GM06990 (cell line): Measurements from ENCODE around the gene TSC1.

Experiments
- DNase-seq: peaks from one replicate; pipeline ENCODE4 v3.0.0-alpha.2; 2011; ENCODE audit not compliant: insufficient read length; ENCODE audit errors: extremely low read depth
- H3K27me3 ChIP-seq: replicated peaks from 2 replicates; pipeline ENCODE4 v1.6.0; 2011; ENCODE audit warnings: low read length; ENCODE audit not compliant: control insufficient read depth, insufficient read depth
- H3K36me3 ChIP-seq: 2 replicates; pipeline ENCODE4 v1.5.1; 2011; ENCODE audit warnings: low read length; ENCODE audit not compliant: control insufficient read depth, insufficient read depth
- H3K4me3 ChIP-seq: replicated peaks from 2 replicates; pipeline ENCODE4 v1.5.1; 2011; ENCODE audit warnings: low read depth, mild to moderate bottlenecking, control low read depth, low read length
- TF ChIP-seq, protein P1 (sequence below): IDR thresholded peaks from 2 replicates; pipeline ENCODE4 v1.5.1; 2011; ENCODE audit warnings: low read length, control low read depth, mild to moderate bottlenecking, inconsistent platforms; ENCODE audit not compliant: insufficient read depth, poor library complexity, severe bottlenecking

TSC1 gene

DNA sequence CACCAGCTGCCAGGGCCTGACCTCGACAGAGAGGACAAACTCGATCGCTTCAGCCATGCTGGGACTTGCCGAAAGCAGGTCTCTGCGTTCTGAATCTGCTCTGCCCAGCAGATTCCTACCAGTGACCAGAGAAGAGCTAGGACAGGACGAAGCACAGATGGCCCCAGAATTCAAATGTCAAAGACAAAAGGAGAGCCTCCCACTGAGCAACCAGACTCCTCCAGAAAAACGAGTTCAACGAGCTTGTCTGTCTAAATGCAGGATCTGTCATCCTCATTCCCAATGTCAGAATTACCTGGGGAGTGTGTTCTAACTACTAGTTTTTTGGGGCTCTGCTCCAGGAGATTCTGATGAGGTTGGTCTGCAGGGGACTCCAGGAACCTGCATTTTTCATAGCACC, 79.7 kb downstream of the TSC1 start:
- Histone ChIP-seq H3K4me3 (no peak overlapping the region), H3K36me3 (no peaks in the 10 kb centered on the region), H3K27me3 (no peaks in the 10 kb centered on the region; the same call in 1 of the 2 replicates)
- no peak for DNase-seq
- TF ChIP-seq, protein P1, sequence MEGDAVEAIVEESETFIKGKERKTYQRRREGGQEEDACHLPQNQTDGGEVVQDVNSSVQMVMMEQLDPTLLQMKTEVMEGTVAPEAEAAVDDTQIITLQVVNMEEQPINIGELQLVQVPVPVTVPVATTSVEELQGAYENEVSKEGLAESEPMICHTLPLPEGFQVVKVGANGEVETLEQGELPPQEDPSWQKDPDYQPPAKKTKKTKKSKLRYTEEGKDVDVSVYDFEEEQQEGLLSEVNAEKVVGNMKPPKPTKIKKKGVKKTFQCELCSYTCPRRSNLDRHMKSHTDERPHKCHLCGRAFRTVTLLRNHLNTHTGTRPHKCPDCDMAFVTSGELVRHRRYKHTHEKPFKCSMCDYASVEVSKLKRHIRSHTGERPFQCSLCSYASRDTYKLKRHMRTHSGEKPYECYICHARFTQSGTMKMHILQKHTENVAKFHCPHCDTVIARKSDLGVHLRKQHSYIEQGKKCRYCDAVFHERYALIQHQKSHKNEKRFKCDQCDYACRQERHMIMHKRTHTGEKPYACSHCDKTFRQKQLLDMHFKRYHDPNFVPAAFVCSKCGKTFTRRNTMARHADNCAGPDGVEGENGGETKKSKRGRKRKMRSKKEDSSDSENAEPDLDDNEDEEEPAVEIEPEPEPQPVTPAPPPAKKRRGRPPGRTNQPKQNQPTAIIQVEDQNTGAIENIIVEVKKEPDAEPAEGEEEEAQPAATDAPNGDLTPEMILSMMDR, result no peak

DNA sequence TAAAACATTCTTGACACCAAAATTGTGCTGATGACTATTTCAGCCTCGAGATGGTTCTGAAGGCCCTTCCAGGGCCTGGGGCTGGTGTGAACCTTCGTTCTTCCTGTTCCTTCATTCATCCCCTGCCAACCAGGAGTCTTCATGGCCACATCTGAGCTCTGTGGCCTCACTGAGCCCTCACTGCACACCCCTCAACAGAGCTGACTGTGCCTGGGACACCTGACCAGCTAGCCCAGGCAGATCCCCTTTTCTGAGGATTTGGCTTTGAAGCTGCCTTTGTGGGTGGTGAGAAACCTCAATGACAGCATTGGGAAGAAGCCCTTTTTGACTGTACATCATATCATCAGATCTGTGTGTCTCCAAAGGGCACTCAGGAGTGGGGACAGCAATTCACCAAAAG, 80.1 kb downstream of the TSC1 start:
- no peak for DNase-seq
- no peak overlapping the region for H3K4me3 ChIP-seq
- TF ChIP-seq, protein P1, result no peak
- no peaks in the 10 kb centered on the region for H3K36me3 ChIP-seq
- H3K27me3 ChIP-seq, result no peaks in the 10 kb centered on the region; the same call in 1 of the 2 replicates

DNA sequence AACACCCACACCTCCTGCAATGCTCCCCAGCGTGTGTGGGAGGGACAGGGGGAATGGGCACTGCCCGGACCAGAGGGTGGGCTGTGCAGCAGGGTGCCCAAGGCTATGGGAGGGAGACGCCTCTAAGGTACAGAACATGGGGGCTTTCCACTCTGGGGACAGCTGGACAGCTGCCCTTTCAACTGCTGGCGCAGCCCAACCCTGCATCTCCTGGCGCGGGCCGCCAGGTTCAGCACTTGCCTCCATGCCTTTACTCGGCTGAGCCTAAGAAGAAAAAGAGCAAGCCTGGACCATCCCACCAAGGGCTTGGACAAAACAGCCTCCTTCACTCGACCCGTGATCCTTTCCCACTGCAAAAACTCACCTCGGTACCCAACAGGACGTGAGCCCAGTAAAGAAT, 81.3 kb downstream of the TSC1 start:
- Histone ChIP-seq H3K36me3 (no peaks in the 10 kb centered on the region), H3K27me3 (no peaks in the 10 kb centered on the region; the same call in 1 of the 2 replicates), H3K4me3 (no peak overlapping the region)
- TF ChIP-seq, protein P1, result no peak
- no peak for DNase-seq

DNA sequence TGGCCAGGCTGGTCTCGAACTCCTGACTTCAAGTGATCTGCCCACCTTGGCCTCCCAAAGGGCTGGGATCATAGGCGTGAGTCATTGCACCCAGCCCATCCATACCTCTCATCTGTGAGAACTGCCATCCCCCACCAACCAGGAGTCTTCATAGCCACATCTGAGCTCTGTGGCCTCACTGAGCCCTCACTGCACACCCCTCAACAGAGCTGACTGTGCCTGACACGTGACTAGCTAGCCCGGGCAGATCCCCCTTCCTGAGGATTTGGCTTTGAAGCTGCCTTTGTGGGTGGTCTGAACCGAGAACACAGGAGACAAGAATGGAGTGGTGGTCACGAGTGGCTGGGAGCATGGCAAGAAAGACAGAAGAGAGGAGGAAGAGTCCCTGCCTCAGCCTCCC, 81.9 kb downstream of the TSC1 start:
- H3K4me3 ChIP-seq, result no peak overlapping the region
- no peak for DNase-seq
- H3K27me3 ChIP-seq, result no peaks in the 10 kb centered on the region; the same call in 1 of the 2 replicates
- TF ChIP-seq, protein P1, result no peak
- no peaks in the 10 kb centered on the region for H3K36me3 ChIP-seq

DNA sequence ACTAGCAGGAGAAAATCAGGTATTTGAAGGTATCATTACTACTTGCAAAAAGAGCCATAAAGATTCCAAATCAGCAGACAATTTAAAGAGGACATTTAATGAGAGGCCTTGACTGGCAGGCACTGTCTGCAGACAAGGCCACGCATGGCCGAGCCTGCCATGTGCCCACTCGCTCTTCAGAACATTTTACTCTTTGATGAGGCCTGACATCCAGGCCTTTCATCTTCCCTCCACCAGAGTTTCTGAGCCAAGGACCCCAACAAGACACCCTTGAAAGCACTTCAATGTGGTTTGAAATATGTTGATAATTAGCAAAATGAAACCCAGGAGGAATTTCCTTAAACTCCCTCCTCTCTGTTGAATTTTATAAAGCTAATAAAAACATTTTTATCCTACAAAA, 82.8 kb downstream of the TSC1 start:
- H3K36me3 ChIP-seq, result no peaks in the 10 kb centered on the region
- no peak for DNase-seq
- no peak overlapping the region for H3K4me3 ChIP-seq
- TF ChIP-seq, protein P1, result no peak
- no peaks in the 10 kb centered on the region; the same call in 1 of the 2 replicates for H3K27me3 ChIP-seq

DNA sequence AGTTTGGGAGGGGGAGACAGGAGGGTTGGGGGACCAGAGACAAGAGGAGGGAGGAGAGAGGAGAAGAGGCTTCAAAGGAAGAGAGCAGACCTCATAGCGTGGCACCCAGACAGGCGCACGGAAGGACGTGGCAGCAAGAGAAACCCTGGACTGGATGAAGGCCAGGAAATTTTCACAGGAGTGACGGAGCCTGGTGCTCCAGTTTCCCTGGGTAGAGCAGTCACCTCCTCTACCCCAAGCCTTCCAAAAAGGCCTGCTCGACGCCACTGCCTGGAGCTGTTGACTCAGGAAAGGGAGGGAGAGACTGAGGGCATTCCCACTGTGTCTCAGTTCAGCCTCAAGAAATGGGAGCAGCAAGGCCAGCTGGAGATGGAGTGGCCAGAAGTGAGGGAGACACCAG, 85.7 kb downstream of the TSC1 start:
- DNase-seq, result no peak
- TF ChIP-seq, protein P1, result no peak
- no peaks in the 10 kb centered on the region for H3K27me3 ChIP-seq

More for the DNA sequence above, 85.7 kb downstream of the TSC1 start:
- no peaks in the 10 kb centered on the region for H3K36me3 ChIP-seq
- H3K4me3 ChIP-seq, result no peak overlapping the region
